Erythroblast (primary cell): Measurements from ENCODE around the gene ANTKMT.

ENCODE experiments used
- DNase-seq, 2 experiments: peaks; one replicate each; lab custom pipeline; 2025; lab: John Stamatoyannopoulos, UW
- GATA1 ChIP-seq: IDR thresholded peaks from 2 replicates; pipeline ENCODE4 v1.6.1; 2011; ENCODE audit warnings: low read depth, mild to moderate bottlenecking, control low read depth, low read length, moderate library complexity
- POLR2A ChIP-seq: IDR thresholded peaks from 2 replicates; pipeline ENCODE4 v1.6.1; 2011; ENCODE audit warnings: mild to moderate bottlenecking, low read length

ANTKMT gene, protein sequence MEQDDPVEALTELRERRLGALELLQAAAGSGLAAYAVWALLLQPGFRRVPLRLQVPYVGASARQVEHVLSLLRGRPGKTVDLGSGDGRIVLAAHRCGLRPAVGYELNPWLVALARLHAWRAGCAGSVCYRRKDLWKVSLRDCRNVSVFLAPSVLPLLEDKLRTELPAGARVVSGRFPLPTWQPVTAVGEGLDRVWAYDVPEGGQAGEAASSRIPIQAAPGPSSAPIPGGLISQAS

DNA sequence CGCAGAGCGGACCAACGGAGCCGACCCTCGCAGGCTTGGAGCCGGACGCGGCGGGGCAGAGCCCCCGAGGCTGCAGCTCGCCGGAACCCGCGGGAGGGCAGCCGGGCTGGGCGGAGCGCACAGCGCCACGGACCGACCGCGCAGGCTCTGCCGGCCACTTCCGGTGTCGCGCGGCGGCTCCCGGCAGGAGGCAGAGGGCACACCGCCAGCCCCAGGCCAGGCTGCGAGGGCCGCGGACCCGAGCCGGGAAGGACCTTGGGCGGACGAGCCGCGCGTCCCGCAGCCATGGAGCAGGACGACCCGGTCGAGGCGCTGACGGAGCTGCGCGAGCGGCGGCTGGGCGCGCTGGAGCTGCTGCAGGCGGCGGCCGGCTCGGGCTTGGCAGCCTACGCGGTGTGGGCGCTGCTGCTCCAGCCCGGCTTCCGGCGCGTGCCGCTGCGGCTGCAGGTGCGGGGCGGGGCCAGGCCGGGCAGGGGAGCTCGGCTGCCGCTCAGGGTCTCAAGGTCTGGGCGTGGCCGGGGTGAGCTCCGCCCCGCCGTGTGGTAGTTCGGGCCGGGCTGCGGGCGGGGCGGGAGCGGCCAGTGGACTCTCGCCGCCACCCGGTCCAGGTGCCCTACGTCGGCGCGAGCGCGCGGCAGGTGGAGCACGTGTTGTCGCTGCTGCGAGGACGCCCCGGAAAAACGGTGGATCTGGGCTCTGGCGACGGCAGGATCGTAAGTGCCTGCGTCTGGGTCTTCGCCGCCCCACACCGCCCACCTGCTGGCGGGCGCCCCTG is at the start of gene ANTKMT:
TSS of gene ANTKMT (plus strand) at position 157 of the 775 bp plus-strand sequence. CDS start at position 286, 129 bp downstream.
- TF ChIP-seq POLR2A: peak; percentile 85
- TF ChIP-seq GATA1: no peak
- DNase-seq: peak; percentile 89

DNA sequence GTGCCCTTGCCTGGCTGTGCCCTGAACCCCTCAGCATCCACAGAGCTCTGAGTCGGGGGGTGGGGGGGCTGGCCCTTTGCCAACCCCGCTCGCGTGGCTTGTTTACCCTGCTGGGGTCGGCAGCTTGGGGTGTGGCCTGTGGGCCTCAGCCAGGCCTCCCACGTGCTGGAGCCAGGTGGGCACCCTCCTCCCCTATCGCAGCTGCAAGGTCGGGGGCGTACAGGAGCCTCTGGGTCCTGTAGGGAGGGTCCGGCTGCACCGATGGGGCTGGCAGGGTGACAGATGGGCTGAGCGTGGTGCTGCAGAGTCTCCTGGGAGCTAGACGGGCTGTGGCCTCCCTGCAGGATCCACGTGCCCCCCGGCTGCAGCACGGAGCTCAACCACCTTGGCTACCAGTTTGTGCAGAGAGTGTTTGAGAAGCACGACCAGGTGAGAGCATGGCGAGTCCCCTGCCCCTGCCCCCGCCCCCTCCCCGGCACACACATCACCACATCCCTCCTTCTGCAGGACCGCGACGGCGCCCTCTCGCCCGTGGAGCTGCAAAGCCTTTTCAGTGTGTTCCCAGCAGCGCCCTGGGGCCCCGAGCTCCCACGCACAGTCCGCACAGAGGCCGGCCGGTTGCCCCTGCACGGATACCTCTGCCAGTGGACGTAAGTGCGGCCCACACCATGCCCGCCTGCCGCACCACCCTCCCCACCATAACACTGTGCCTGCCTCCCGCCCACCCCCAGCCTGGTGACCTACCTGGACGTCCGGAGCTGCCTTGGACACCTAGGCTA is 49.4 kb upstream of the ANTKMT start:
- TF ChIP-seq GATA1: no peak
- no peak for TF ChIP-seq POLR2A
- no peak for DNase-seq

DNA sequence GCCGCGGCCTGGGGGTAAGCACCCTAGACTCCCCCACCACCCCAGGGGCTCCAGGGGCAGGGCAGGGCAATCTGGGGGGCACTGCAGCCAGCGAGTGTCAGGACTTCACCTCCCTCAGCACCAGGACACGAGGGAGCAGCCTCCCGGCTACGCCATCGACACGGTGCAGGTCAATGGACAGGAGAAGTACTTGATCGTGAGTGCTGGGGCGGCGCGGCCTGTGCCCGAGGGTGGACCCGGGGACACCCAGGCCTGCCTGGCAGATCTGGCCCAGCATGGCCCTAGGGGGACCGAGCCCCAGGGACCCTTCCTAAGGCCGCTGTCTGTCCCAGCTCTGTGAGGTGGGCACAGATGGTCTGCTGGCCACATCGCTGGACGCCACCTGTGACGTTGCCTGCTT is 48.6 kb upstream of the ANTKMT start:
- no peak for TF ChIP-seq POLR2A
- TF ChIP-seq GATA1: no peak
- no peak for DNase-seq

DNA sequence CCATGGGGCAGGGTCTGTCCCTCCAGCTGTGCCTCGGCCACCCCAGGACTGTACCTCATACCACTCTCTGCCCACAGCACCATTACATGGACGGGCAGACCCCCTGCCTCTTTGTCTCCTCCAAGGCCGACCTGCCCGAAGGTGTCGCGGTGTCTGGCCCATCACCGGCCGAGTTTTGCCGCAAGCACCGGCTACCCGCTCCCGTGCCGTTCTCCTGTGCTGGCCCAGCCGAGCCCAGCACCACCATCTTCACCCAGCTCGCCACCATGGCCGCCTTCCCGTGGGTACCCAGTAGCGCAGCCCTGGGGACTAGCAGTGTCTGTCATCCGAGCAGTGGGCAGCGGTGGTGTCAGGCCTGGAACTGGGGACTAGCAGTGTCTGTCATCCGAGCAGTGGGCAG is 48.1 kb upstream of the ANTKMT start:
- TF ChIP-seq POLR2A (no peak), GATA1 (no peak)
- DNase-seq: no peak

DNA sequence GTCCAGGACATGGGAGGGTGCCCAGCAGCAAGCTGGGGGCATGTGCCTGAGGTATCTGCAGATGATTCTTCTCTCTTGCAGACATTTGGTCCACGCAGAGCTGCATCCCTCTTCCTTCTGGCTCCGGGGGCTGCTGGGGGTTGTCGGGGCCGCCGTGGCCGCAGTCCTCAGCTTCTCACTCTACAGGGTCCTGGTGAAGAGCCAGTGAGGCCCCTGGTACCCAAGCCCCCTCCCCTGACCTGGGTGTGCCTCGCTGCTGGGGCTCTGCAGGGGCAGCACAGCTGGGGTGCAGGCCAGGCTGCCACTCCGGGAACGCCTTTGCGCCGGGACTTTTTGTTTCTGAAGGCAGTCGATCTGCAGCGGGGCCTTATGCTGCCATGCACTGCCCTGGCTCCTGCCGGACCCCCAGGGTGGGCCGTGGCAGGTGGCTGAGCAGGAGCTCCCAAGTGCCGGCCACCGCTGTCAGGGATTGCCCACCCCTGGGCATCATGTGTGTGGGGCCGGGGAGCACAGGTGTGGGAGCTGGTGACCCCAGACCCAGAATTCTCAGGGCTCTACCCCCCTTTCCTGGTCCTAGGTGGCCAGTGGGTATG is 47.5 kb upstream of the ANTKMT start:
- no peak for DNase-seq
- TF ChIP-seq POLR2A (no peak), GATA1 (no peak)

DNA sequence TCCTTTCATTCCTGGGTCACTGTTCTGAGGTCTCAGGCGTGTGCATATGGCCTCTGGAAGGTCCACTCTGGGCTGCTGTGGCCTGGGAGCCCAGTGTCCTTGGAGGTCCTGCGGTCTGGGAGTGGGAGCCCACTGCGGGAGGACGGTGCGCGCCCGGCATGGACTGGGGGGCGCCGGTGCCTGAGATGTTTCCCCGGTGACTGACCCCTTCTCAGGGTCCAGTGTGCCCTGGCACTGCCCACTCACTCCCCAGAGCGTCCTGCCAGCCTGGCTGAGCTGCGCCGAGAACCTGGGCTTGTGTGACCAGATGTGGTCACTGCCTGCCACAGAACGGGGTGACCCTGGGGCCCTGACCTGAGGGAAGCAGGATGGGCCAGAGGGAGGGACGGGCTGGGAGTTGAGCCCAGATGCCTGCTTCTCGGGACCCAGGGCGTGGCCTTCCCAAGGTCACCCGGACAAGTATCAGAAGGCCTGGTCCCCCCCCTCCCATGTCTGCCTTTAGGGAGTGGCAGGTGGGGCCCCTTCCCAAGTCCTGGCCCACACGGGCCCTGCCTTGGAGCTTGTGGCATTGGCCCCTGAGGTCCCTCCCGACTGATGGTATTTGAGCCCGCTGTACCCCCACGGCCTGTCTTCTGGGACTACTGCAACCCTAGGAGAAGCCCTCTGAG is 46.6 kb upstream of the ANTKMT start:
- DNase-seq: no peak
- no peak for TF ChIP-seq POLR2A
- TF ChIP-seq GATA1: no peak

DNA sequence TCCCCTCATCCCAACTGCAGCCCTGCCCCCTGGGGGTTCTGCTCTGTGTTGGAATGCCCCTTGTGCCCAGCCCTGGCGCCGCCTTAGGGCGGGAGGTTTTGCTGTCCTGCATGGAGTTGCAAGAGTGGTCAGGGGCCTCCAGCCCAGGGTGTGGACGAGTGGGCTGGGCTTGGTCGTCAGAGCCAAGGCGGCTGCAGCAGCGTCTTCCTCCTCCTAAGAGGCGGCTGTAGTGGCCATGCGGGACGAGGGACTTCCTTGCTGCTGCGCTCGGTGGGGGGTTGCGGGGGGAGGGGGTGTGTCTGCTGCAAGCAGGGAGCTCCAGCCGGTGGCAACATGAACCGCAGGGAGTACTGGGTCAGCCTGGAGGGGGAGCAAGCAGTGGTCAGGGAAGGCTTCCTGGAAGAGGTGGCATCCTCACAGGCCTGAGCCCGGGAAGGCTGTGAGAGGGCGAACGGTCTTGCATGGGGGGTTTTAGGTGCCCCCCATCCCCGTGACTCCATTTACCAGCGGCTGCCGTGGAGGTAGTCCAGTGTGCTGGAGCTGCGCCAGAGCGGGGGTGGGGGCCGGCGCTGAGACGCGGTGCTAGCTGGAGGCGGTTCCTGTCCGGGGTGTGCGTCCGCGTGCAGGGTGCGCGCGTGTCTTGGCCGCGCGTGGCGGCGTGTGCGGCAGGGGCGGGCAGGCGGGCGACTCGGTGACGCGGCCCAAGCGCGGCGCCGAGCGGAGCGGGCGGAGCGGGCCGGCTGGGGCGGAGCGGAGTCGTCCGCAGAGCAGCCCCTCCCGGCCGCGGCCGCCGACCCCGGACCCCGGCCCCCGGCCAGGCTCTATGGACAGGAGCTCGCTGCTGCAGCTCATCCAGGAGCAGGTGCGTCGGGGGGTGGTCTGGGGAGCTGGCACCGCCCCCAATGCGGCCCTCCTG is 45.7 kb upstream of the ANTKMT start, which contains the start of gene RHBDL1:
TSS of gene RHBDL1 (plus strand) at position 704 of the 916 bp plus-strand sequence. CDS start at position 824, 120 bp downstream.
- DNase-seq: peak; percentile 50 to 56
- no peak for TF ChIP-seq GATA1
- no peak for TF ChIP-seq POLR2A

DNA sequence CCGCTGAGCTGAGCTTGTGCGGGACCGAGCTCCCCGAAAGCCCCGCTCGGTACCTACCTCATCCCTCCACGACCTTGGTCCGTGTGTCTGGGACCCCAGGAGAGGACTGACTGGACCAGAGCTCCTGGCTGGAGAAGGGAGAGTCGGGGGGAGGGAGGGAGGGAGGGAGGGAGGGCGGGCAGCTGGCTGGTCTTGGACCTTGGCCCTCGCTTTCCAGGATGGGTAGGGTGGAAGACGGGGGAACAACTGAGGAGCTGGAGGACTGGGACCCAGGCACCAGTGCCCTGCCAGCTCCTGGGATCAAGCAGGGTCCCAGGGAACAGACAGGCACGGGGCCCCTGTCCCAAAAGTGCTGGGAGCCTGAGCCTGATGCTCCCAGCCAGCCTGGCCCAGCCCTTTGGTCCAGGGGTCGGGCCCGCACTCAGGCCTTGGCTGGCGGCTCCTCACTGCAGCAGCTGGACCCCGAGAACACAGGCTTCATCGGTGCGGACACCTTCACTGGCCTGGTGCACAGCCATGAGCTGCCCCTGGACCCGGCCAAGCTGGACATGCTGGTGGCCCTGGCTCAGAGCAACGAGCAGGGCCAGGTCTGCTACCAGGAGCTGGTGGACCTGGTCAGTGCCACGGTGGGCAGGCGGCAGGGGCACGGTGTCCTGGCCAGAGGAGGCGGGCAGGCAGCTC is 44.9 kb upstream of the ANTKMT start:
- TF ChIP-seq GATA1: no peak
- no peak for TF ChIP-seq POLR2A
- DNase-seq: no peak

DNA sequence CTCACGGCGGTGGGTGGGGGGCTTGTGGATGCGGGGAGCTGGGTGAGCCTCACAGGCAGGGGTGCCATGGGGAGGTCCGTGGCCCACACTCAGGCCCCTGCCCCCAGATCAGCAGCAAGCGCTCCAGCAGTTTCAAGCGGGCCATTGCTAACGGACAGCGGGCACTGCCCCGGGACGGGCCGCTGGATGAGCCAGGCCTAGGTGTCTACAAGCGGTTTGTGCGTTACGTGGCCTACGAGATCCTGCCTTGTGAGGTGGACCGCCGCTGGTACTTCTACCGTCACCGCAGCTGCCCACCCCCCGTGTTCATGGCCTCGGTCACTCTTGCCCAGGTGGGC is 44.4 kb upstream of the ANTKMT start:
- DNase-seq: no peak
- no peak for TF ChIP-seq POLR2A
- no peak for TF ChIP-seq GATA1

DNA sequence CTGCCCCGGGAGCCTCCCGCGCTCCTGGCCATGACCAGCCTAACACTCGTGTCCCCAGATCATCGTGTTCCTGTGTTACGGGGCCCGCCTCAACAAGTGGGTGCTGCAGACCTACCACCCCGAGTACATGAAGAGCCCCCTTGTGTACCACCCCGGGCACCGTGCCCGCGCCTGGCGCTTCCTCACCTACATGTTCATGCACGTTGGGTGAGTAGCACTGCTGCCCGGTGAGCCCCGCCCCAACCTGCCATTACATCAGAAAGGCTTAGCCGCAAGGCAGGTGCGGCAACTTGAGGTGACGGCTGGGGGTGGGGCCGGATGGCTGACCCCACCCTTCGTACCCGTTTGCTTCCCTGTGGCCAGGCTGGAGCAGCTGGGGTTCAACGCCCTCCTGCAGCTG is 44.0 kb upstream of the ANTKMT start:
- TF ChIP-seq GATA1: no peak
- no peak for TF ChIP-seq POLR2A

DNA sequence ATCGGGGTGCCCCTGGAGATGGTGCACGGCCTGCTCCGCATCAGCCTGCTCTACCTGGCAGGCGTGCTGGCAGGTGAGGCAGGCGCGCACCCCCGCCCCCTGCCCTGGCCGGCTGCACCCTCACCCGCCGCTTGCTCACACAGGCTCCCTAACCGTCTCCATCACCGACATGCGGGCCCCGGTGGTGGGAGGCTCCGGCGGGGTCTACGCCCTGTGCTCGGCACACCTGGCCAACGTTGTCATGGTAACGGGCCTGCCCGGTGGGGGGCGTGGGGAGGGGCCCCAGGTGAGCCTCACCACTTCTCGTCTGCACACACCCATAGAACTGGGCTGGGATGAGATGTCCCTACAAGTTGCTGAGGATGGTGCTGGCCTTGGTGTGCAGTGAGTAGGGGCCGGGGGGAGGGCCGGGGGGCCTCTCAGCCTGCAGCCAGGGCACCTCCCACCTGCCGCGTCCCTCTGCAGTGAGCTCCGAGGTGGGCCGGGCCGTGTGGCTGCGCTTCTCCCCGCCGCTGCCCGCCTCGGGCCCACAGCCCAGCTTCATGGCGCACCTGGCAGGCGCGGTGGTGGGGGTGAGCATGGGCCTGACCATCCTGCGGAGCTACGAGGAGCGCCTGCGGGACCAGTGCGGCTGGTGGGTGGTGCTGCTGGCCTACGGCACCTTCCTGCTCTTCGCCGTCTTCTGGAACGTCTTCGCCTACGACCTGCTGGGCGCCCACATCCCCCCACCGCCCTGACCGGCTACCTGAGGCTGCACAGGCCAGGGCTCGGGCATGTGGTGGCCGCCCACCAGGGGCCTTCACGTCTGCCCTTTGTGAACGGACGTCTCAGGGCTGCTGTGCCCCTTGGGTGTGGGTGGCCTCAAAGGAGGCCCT is 43.4 kb upstream of the ANTKMT start:
- no peak for DNase-seq
- no peak for TF ChIP-seq GATA1
- no peak for TF ChIP-seq POLR2A

More for the DNA sequence above, 44.0 kb upstream of the ANTKMT start:
- no peak for DNase-seq
